ENCODE data around the gene SLC25A19. TPM values are rescaled to one million over a fixed set of nuclear protein-coding genes. Genes with fewer than 3 reads are reported as not detected.

SLC25A19 gene
- total and polyA plus RNA-seq, 2 of the 8 experiments (the other 6 are each of a cell fraction or from before 2014, with no cell fraction given): 28.6 to 32.6 TPM

DNA sequence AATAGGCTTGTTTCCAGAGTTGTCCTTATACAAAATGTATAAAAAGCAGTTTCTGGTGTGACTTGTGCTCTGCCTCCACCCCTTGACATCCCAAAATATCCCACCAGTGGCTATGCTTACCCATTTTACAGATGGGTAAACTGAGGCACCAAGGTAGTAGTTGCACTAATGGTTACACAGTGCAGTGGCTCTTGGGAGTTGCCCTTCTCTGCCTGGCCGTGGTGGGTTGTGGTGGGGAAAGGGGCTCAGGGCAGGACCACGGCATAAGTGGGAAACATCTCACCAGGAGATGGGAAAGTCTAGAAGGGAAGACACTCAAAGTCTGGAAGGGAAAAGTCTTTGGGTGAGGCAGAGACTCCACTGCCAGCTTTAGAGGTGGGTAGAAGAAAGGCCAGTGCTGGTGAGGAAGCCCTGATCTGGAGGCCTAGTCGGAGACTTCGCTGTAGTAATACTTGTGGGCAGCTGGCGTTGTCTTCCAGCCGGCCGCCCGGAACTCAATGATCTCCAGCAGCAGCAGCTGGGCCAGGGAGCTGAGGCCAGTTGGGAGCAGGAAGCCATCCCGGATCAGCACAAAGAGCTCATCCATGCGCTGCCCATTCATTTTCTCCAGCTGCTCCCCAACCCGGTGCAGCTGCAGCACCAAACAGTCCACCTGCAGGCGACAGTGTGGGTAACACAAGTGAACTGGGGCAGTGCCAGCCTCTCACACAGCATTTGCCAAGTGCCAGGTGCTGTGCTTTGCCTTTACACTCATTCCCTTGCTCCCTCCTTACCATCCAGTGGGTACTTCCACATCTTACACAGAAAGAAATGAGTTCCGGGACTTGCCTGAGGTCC, 22.7 kb downstream of the SLC25A19 start:
- WGBS, 2 experiments (ENCODE audit: extremely low coverage in 1 of 2, insufficient coverage in 1 of 2, insufficient read length in 1 of 2, insufficient replicate concordance in 2 of 2, low coverage in 1 of 2, low lambda C conversion rate in 2 of 2, missing lambda C conversion rate in 1 of 2): 87% methylated on average over 13 of the region's 13 CpGs; no CpG with 5 or more reads in 1 of the 2 experiments
- no peak overlapping the region for H3K9ac ChIP-seq (replicated peaks in 1 of 4; ENCODE audit: extremely low read depth in 1 of 4, low read depth in 3 of 4, low read length in 3 of 4)
- no peaks in the 10 kb centered on the region for H3K9me3 ChIP-seq (ENCODE audit: insufficient read depth in 2 of 2, low read depth in 1 of 2, low read length in 1 of 2)
- H2BK20ac ChIP-seq (ENCODE audit: low read length): no peak overlapping the region
- no peak overlapping the region for H3K4ac ChIP-seq (replicated peaks; ENCODE audit: insufficient read length, low read depth, low read length)
- POLR2A ChIA-PET (ENCODE audit: partially characterized antibody): interaction anchor here (0.7 to 6.7 kb wide), 8 partner anchors 10 to 84 kb away, joined by 3 to 53 read pairs (median 4); partner anchors contain the start of genes SLC25A19 and SUMO2
- peaks cover 20% of the 10 kb centered on the region for H3K23me2 ChIP-seq (ENCODE audit: low read depth, low read length)
- peaks cover 2 to 7% of the 10 kb centered on the region in 2 experiments for H4K20me1 ChIP-seq (replicated peaks in 1 of 2; ENCODE audit: control insufficient read depth in 1 of 2, insufficient read depth in 2 of 2, low read length in 2 of 2)
- no peak overlapping the region for H3K18ac ChIP-seq (ENCODE audit: extremely low read depth, low read length)
- no peak overlapping the region for H3K56ac ChIP-seq (replicated peaks; ENCODE audit: insufficient read length, low read depth, low read length)
- H3K4me1 ChIP-seq (replicated peaks in 1 of 4; ENCODE audit: control insufficient read depth in 3 of 4, insufficient read depth in 4 of 4, low read length in 3 of 4): peaks cover 0 to 7% (median 5%) of the 10 kb centered on the region in 4 experiments; a peak in 4 of 7 replicates
- no peak overlapping the region for H3K4me2 ChIP-seq (ENCODE audit: insufficient read depth in 1 of 2, low read depth in 2 of 2, low read length in 2 of 2)
- H2BK12ac ChIP-seq (ENCODE audit: low read depth, low read length): no peak overlapping the region
- H3K14ac ChIP-seq (ENCODE audit: insufficient read length): no peak overlapping the region
- no peak overlapping the region for H2BK120ac ChIP-seq (replicated peaks; ENCODE audit: low read depth, low read length)
- H2AK5ac ChIP-seq (ENCODE audit: low read depth, low read length): no peak overlapping the region
- no peak overlapping the region for H4K91ac ChIP-seq (replicated peaks; ENCODE audit: insufficient read length, low read length)
- H3K27me3 ChIP-seq (replicated peaks in 1 of 4; ENCODE audit: control insufficient read depth in 3 of 4, extremely low read depth in 1 of 4, insufficient read depth in 3 of 4, low read length in 3 of 4): no peaks in the 10 kb centered on the region
- peak overlapping the region; percentile 29; the same call in 1 of the 2 replicates for H4K8ac ChIP-seq (ENCODE audit: extremely low read depth, insufficient read depth, low read length)
- no peak overlapping the region for H3K27ac ChIP-seq (ENCODE audit: low read depth, low read length)
- H3K79me1 ChIP-seq (ENCODE audit: low read depth, low read length): no peaks in the 10 kb centered on the region
- H3K36me3 ChIP-seq (ENCODE audit: control insufficient read depth in 2 of 4, insufficient read depth in 4 of 4, low read length in 3 of 4): peaks cover 12 to 34% (median 25%) of the 10 kb centered on the region in 4 experiments
- no peak overlapping the region for H4K5ac ChIP-seq (ENCODE audit: insufficient read length, low read depth, low read length)
- H3K23ac ChIP-seq (ENCODE audit: insufficient read length): no peak overlapping the region
- H2BK5ac ChIP-seq (ENCODE audit: low read depth, low read length): no peak overlapping the region
- H3K4me3 ChIP-seq (ENCODE audit: extremely low read depth in 1 of 4, insufficient read depth in 2 of 4, low read depth in 3 of 4, low read length in 4 of 4): no peak overlapping the region
- CTCF ChIA-PET (ENCODE audit: partially characterized antibody): interaction anchor here (0.6 to 21.2 kb wide), 13 partner anchors 6 to 921 kb away, joined by 3 to 369 read pairs (median 4); partner anchors contain the start of genes GGA3, GRB2, MRPS7 and NT5C
- FAIRE-seq: no peak
- no peak overlapping the region for H2AFZ ChIP-seq (ENCODE audit: low read length)
- no peak for DNase-seq (ENCODE audit: low read depth in 1 of 2, low spot score in 2 of 2)
- no peak overlapping the region for H2BK15ac ChIP-seq (ENCODE audit: low read length)
- peaks cover 0 to 12% of the 10 kb centered on the region in 2 experiments; a peak in 2 of 4 replicates for H3K79me2 ChIP-seq (ENCODE audit: control insufficient read depth in 1 of 2, insufficient read depth in 2 of 2, low read length in 2 of 2)
- TF ChIP-seq BRCA1 (IDR thresholded peaks at IDR 0.05; ENCODE audit: low read depth, low read length): no peak
- no peak for TF ChIP-seq TCF12 (IDR thresholded peaks at IDR 0.05; ENCODE audit: low read depth, low read length)
- TF ChIP-seq USF2 (IDR thresholded peaks at IDR 0.05; ENCODE audit: low read length): no peak
- TF ChIP-seq ATF3 (IDR thresholded peaks at IDR 0.05; ENCODE audit: insufficient read depth, low read depth, low read length): no peak
- TF ChIP-seq YY1 (IDR thresholded peaks at IDR 0.05; ENCODE audit: low read depth, low read length): no peak
- TF ChIP-seq KDM1A (IDR thresholded peaks at IDR 0.05; ENCODE audit: borderline replicate concordance, low read length): peak; percentile 66; the same call in 1 of the 2 replicates
- no peak for TF ChIP-seq HDAC2 (IDR thresholded peaks at IDR 0.05; ENCODE audit: borderline replicate concordance in 1 of 2, low read depth in 2 of 2, low read length in 2 of 2)
- TF ChIP-seq RXRA (IDR thresholded peaks at IDR 0.05; ENCODE audit: insufficient read depth, low read depth, low read length): no peak
- no peak for TF ChIP-seq SP1 (IDR thresholded peaks at IDR 0.05; ENCODE audit: low read depth, low read length)
- 0 out of 3 replicates have a peak, but pooled peaks of 1 of the 2 experiments have one; percentile 33 for TF ChIP-seq POLR2A (IDR thresholded peaks at IDR 0.05; ENCODE audit: control extremely low read depth in 1 of 2, low read depth in 2 of 2, low read length in 2 of 2)
